ENCODE measurements around the gene RAET1G.
"Not testable (repeated sequence)": the region's sequence is repeated elsewhere in the genome, so short reads cannot be mapped to it uniquely, and the experiment has no call there.

RAET1G gene

GRCh38 chr6:149955654-149956317, 32.9 kb upstream of the RAET1G start:
- H3K4me3 ChIP-seq (ENCODE audit: control insufficient read depth, low read depth, low read length); DNase-seq (ENCODE audit: low read depth): not testable (repeated sequence)

- not testable (repeated sequence) for DNase-seq (ENCODE audit: low read depth); H3K4me3 ChIP-seq (ENCODE audit: control insufficient read depth, low read depth, low read length)
These were observed 32.2 kb upstream of the RAET1G start for GRCh38 chr6:149954984-149955653.

GRCh38 chr6:149954328-149954983, 31.5 kb upstream of the RAET1G start:
- peak overlapping the region; percentile 14 for H3K4me3 ChIP-seq (ENCODE audit: control insufficient read depth, low read depth, low read length)
- not testable (repeated sequence) for DNase-seq (ENCODE audit: low read depth)

- peak overlapping the region; percentile 14 for H3K4me3 ChIP-seq (ENCODE audit: control insufficient read depth, low read depth, low read length)
- not testable (repeated sequence) for DNase-seq (ENCODE audit: low read depth)
These were observed 31.0 kb upstream of the RAET1G start for GRCh38 chr6:149953934-149954327.

GRCh38 chr6:149953390-149953789, 30.5 kb upstream of the RAET1G start:
- not testable (repeated sequence) for DNase-seq (ENCODE audit: low read depth); H3K4me3 ChIP-seq (ENCODE audit: control insufficient read depth, low read depth, low read length)

- no peak overlapping the region for H3K4me3 ChIP-seq (ENCODE audit: control insufficient read depth, low read depth, low read length)
- no peak for TF ChIP-seq CTCF (IDR thresholded peaks at IDR 0.05; ENCODE audit: control insufficient read depth, insufficient read depth, low read depth, low read length, missing control alignments)
- no peak for DNase-seq (ENCODE audit: low read depth)
These were observed 28.7 kb upstream of the RAET1G start for GRCh38 chr6:149951626-149952025.

GRCh38 chr6:149951096-149951495, 28.2 kb upstream of the RAET1G start:
- no peak for TF ChIP-seq CTCF (IDR thresholded peaks at IDR 0.05; ENCODE audit: control insufficient read depth, insufficient read depth, low read depth, low read length, missing control alignments)
- no peak for DNase-seq (ENCODE audit: low read depth)
- H3K4me3 ChIP-seq (ENCODE audit: control insufficient read depth, low read depth, low read length): no peak overlapping the region

GRCh38 chr6:149950423-149950822, 27.5 kb upstream of the RAET1G start:
- no peak for DNase-seq (ENCODE audit: low read depth)
- H3K4me3 ChIP-seq (ENCODE audit: control insufficient read depth, low read depth, low read length): no peak overlapping the region
- TF ChIP-seq CTCF (IDR thresholded peaks at IDR 0.05; ENCODE audit: control insufficient read depth, insufficient read depth, low read depth, low read length, missing control alignments): no peak

- no peak for TF ChIP-seq CTCF (IDR thresholded peaks at IDR 0.05; ENCODE audit: control insufficient read depth, insufficient read depth, low read depth, low read length, missing control alignments)
- DNase-seq (ENCODE audit: low read depth): no peak
- no peak overlapping the region for H3K4me3 ChIP-seq (ENCODE audit: control insufficient read depth, low read depth, low read length)
These were observed 25.7 kb upstream of the RAET1G start for GRCh38 chr6:149948616-149949015.

Data from AG09309 (cell line).